ENCODE data around the gene FBF1. TPM values are rescaled to one million over a fixed set of nuclear protein-coding genes. Genes with fewer than 3 reads are reported as not detected.

The FBF1 gene
- total RNA-seq = 1 to 10 TPM in 5 of 6 experiments, under 1 TPM in 1; 0.86 to 3.1 (median 2.7) TPM
- long read RNA-seq = 0 reads

GRCh38 chr17:75940727-75941441, at the start of gene FBF1:
Gene FBF1 (minus strand): TSS chr17:75941042. CDS start chr17:75938149, 2,893 bp downstream.
- H3K27me3 ChIP-seq = no peaks in the 10 kb centered on the region
- peaks cover 2 to 11% (median 7%) of the 10 kb centered on the region in 4 donors for H3K36me3 ChIP-seq
- H3K9me3 ChIP-seq = no peaks in the 10 kb centered on the region
- peak within 1 kb of the TSS; percentile 65 to 82 (median 70) for H3K4me3 ChIP-seq
- TF ChIP-seq CTCF (IDR thresholded peaks at IDR 0.05) (peak in 1 of 4 donors; percentile 27), POLR2A (IDR thresholded peaks at IDR 0.05) (peak; percentile 83)
- H3K4me1 ChIP-seq = peaks cover 0 to 6% (median 3%) of the 10 kb centered on the region in 4 donors
- intact Hi-C loops (cut with DNase I) = no loop called here
- WGBS (ENCODE audit: insufficient coverage, low coverage, low lambda C conversion rate, missing lambda C conversion rate) = 0% methylated on average over 14 of the region's 63 CpGs
- DNase-seq = peak; percentile 97 to 98 (median 98)
- peak within 1 kb of the TSS; percentile 31 to 49 (median 37) for H3K27ac ChIP-seq
- peak; percentile 98 to 99 (median 98) for ATAC-seq

GRCh38 chr17:75987041-75987440, 46.2 kb upstream of the FBF1 start:
- ATAC-seq (no peak), DNase-seq (no peak)
- TF ChIP-seq POLR2A (IDR thresholded peaks at IDR 0.05) = no peak
- TF ChIP-seq CTCF (IDR thresholded peaks at IDR 0.05) = no peak
- peaks cover 0 to 25% (median 9%) of the 10 kb centered on the region in 4 donors for H3K4me1 ChIP-seq
- intact Hi-C loops (cut with DNase I) = no loop called here
- no peak overlapping the region for H3K4me3 ChIP-seq
- H3K9me3 ChIP-seq = no peaks in the 10 kb centered on the region
- H3K27ac ChIP-seq = no peak overlapping the region
- H3K27me3 ChIP-seq = no peaks in the 10 kb centered on the region
- 83% methylated on average over 3 of the region's 4 CpGs for WGBS (ENCODE audit: insufficient coverage, low coverage, low lambda C conversion rate, missing lambda C conversion rate)
- H3K36me3 ChIP-seq = peaks cover 0 to 7% (median 0%) of the 10 kb centered on the region in 4 donors

GRCh38 chr17:75985986-75986385, 45.1 kb upstream of the FBF1 start:
- no peaks in the 10 kb centered on the region for H3K27me3 ChIP-seq
- peaks cover 0 to 35% (median 14%) of the 10 kb centered on the region in 4 donors for H3K4me1 ChIP-seq
- H3K4me3 ChIP-seq = no peak overlapping the region
- no peak for ATAC-seq
- H3K27ac ChIP-seq = no peak overlapping the region
- intact Hi-C loops (cut with DNase I) = no loop called here
- no peak for TF ChIP-seq CTCF (IDR thresholded peaks at IDR 0.05)
- WGBS (ENCODE audit: insufficient coverage, low coverage, low lambda C conversion rate, missing lambda C conversion rate) = 89% methylated on average over 4 of the region's 4 CpGs
- peaks cover 0 to 7% (median 0%) of the 10 kb centered on the region in 4 donors for H3K36me3 ChIP-seq
- DNase-seq = no peak
- H3K9me3 ChIP-seq = no peaks in the 10 kb centered on the region

- 39% methylated on average over 6 of the region's 6 CpGs for WGBS (ENCODE audit: insufficient coverage, low coverage, low lambda C conversion rate, missing lambda C conversion rate)
- DNase-seq = peak in 1 of 3 donors; percentile 68
- peak overlapping the region; percentile 20 to 47 (median 28) for H3K27ac ChIP-seq
Measured at GRCh38 chr17:75983501-75984181, 42.8 kb upstream of the FBF1 start.

More at GRCh38 chr17:75983501-75984181, 42.8 kb upstream of the FBF1 start:
- ATAC-seq = peak in 2 of 4 donors; percentile 1 to 27
- no peak overlapping the region for H3K4me3 ChIP-seq
- peaks cover 0 to 7% (median 0%) of the 10 kb centered on the region in 4 donors for H3K36me3 ChIP-seq
- no peaks in the 10 kb centered on the region for H3K27me3 ChIP-seq
- peaks cover 0 to 43% (median 14%) of the 10 kb centered on the region in 4 donors for H3K4me1 ChIP-seq
- intact Hi-C loops (cut with DNase I) = no loop called here
- TF ChIP-seq POLR2A (IDR thresholded peaks at IDR 0.05) = no peak
- no peak for TF ChIP-seq CTCF (IDR thresholded peaks at IDR 0.05)
- no peaks in the 10 kb centered on the region for H3K9me3 ChIP-seq

All from right lobe of liver (tissue), 6 donors.